H9 (cell line): ENCODE results near the gene AGAP3. TPM values are rescaled to one million over a fixed set of nuclear protein-coding genes. Genes with fewer than 3 reads are reported as not detected.

ENCODE experiments used
- DNase-seq: peaks from one replicate; pipeline ENCODE4 v3.0.0-alpha.2; 2017
- H2AFZ ChIP-seq: one replicate; pipeline ENCODE4 v1.6.1; 2013; ENCODE audit warnings: mild to moderate bottlenecking, low read length, control low read depth, moderate library complexity
- H2AK5ac ChIP-seq: 2 replicates; pipeline ENCODE4 v1.6.1; 2013; ENCODE audit warnings: low read length, control low read depth, mixed read lengths; ENCODE audit not compliant: insufficient read length
- H2BK120ac ChIP-seq: one replicate; pipeline ENCODE4 v1.6.1; 2013; ENCODE audit warnings: low read depth, mild to moderate bottlenecking, low read length, control low read depth, inconsistent platforms; ENCODE audit not compliant: poor library complexity, severe bottlenecking
- H2BK12ac ChIP-seq: 2 replicates; pipeline ENCODE4 v1.6.1; 2013; ENCODE audit warnings: low read length, control low read depth, mixed read lengths, low read depth; ENCODE audit not compliant: insufficient read length
- H2BK15ac ChIP-seq: 2 replicates; pipeline ENCODE4 v1.6.1; 2013; ENCODE audit warnings: low read depth, low read length, control low read depth
- H2BK20ac ChIP-seq: one replicate; pipeline ENCODE4 v1.6.1; 2013; ENCODE audit warnings: low read depth, mild to moderate bottlenecking, low read length, control low read depth, inconsistent platforms; ENCODE audit not compliant: poor library complexity, severe bottlenecking
- H2BK5ac ChIP-seq: 2 replicates; pipeline ENCODE4 v1.6.1; 2013; ENCODE audit warnings: low read length, control low read depth, mixed read lengths; ENCODE audit not compliant: insufficient read length
- H3K14ac ChIP-seq: 2 replicates; pipeline ENCODE4 v1.6.1; 2013; ENCODE audit warnings: low read length, control low read depth; ENCODE audit not compliant: insufficient read depth
- H3K18ac ChIP-seq: 2 replicates; pipeline ENCODE4 v1.6.1; 2013; ENCODE audit warnings: low read depth, mild to moderate bottlenecking, mixed read lengths, low read length, control low read depth; ENCODE audit not compliant: insufficient read length
- H3K23ac ChIP-seq: 2 replicates; pipeline ENCODE4 v1.6.1; 2013; ENCODE audit warnings: low read length, control low read depth, mixed read lengths, low read depth; ENCODE audit not compliant: insufficient read length
- H3K23me2 ChIP-seq: 2 replicates; pipeline ENCODE4 v1.6.1; 2013; ENCODE audit warnings: low read depth, mild to moderate bottlenecking, mixed read lengths, low read length, control low read depth; ENCODE audit not compliant: insufficient read length, poor library complexity, severe bottlenecking
- H3K27ac ChIP-seq: 2 replicates; pipeline ENCODE4 v1.5.1; 2013; ENCODE audit warnings: low read length, control low read depth, mixed read lengths, low read depth; ENCODE audit not compliant: insufficient read length
- H3K27me3 ChIP-seq: 2 replicates; pipeline ENCODE4 v1.6.1; 2013; ENCODE audit warnings: low read length, control low read depth, inconsistent platforms; ENCODE audit not compliant: insufficient read depth
- H3K4ac ChIP-seq: 2 replicates; pipeline ENCODE4 v1.6.1; 2013; ENCODE audit warnings: low read depth, mild to moderate bottlenecking, control low read depth, inconsistent platforms, low read length, moderate library complexity
- H3K4me1 ChIP-seq: 2 replicates; pipeline ENCODE4 v1.6.1; 2013; ENCODE audit warnings: low read length, control low read depth, inconsistent platforms; ENCODE audit not compliant: insufficient read depth
- H3K4me2 ChIP-seq: 2 replicates; pipeline ENCODE4 v1.6.1; 2013; ENCODE audit warnings: low read length, control low read depth, mixed read lengths; ENCODE audit not compliant: insufficient read length, insufficient read depth
- H3K56ac ChIP-seq: 2 replicates; pipeline ENCODE4 v1.6.1; 2013; ENCODE audit warnings: low read depth, mild to moderate bottlenecking, mixed read lengths, low read length, control low read depth; ENCODE audit not compliant: insufficient read length
- H3K79me1 ChIP-seq: 2 replicates; pipeline ENCODE4 v1.6.1; 2013; ENCODE audit warnings: low read depth, mild to moderate bottlenecking, moderate library complexity, low read length, control low read depth, inconsistent platforms; ENCODE audit not compliant: insufficient read depth, poor library complexity, severe bottlenecking
- H3K79me2 ChIP-seq: 2 replicates; pipeline ENCODE4 v1.6.1; 2013; ENCODE audit warnings: low read length, control low read depth, inconsistent platforms; ENCODE audit not compliant: insufficient read depth
- H3K9ac ChIP-seq: 2 replicates; pipeline ENCODE4 v1.6.1; 2013; ENCODE audit warnings: low read length, control low read depth, mixed read lengths; ENCODE audit not compliant: insufficient read length; ENCODE audit errors: extremely low read depth
- H3K9me3 ChIP-seq: one replicate; pipeline ENCODE4 v1.6.1; 2013; ENCODE audit warnings: low read depth, low read length, inconsistent platforms; ENCODE audit not compliant: control insufficient read depth
- H3T11ph ChIP-seq: one replicate; pipeline ENCODE4 v1.6.1; 2013; ENCODE audit warnings: mild to moderate bottlenecking, low read length, control low read depth, inconsistent platforms
- H4K20me1 ChIP-seq: one replicate; pipeline ENCODE4 v1.6.1; 2013; ENCODE audit not compliant: control insufficient read depth, insufficient read length, insufficient read depth
- H4K5ac ChIP-seq: 2 replicates; pipeline ENCODE4 v1.6.1; 2013; ENCODE audit warnings: low read depth, mild to moderate bottlenecking, mixed read lengths, low read length, control low read depth; ENCODE audit not compliant: insufficient read length
- H4K8ac ChIP-seq: replicated peaks from 2 replicates; pipeline ENCODE4 v1.6.1; 2013; ENCODE audit warnings: low read length, control low read depth, mixed read lengths, low read depth; ENCODE audit not compliant: insufficient read length
- H4K91ac ChIP-seq: 2 replicates; pipeline ENCODE4 v1.6.1; 2013; ENCODE audit warnings: low read depth, mild to moderate bottlenecking, moderate library complexity, mixed read lengths, low read length, control low read depth; ENCODE audit not compliant: insufficient read length
- H3K27ac Mint-ChIP-seq, 3 experiments: 2 replicates in 2 of 3; 3 replicates in 1 of 3; pipeline ENCODE4 v1.8.0; 2020 to 2021; ENCODE audit warnings: mixed read lengths in 3 of 3, mild to moderate bottlenecking in 1 of 3, moderate library complexity in 1 of 3
- H3K27me3 Mint-ChIP-seq: 2 replicates; pipeline ENCODE4 v1.8.0; 2021; ENCODE audit warnings: low read depth, mild to moderate bottlenecking, moderate library complexity, mixed read lengths
- H3K36me3 Mint-ChIP-seq, 3 experiments: 2 replicates in 2 of 3; 3 replicates in 1 of 3; pipeline ENCODE4 v1.8.0; 2020 to 2021; ENCODE audit warnings: low read depth in 3 of 3, mixed read lengths in 3 of 3; ENCODE audit not compliant: insufficient read depth in 1 of 3
- H3K4me1 Mint-ChIP-seq, 2 experiments: 2 replicates each; pipeline ENCODE4 v1.8.0; 2020; ENCODE audit warnings: mixed read lengths in 2 of 2
- H3K4me3 Mint-ChIP-seq, 2 experiments: 2 replicates in 1 of 2; 3 replicates in 1 of 2; pipeline ENCODE4 v1.8.0; 2020 to 2021; ENCODE audit warnings: mild to moderate bottlenecking in 2 of 2, mixed read lengths in 2 of 2, moderate library complexity in 1 of 2
- H3K9me3 Mint-ChIP-seq, 2 experiments: 2 replicates in 1 of 2; 3 replicates in 1 of 2; pipeline ENCODE4 v1.8.0; 2020; ENCODE audit warnings: mild to moderate bottlenecking in 2 of 2, mixed read lengths in 2 of 2, moderate library complexity in 1 of 2
- WGBS: extraction: QIAGEN DNeasy Blood & Tissue Kit; methylation state at CpG from one replicate; pipeline ENCODE4 v1.1.7; 2013; ENCODE audit warnings: missing lambda C conversion rate, low lambda C conversion rate, mixed read lengths; ENCODE audit not compliant: insufficient read length; ENCODE audit errors: extremely low coverage; 5-methylcytosine and 5-hydroxymethylcytosine counted together
- total RNA-seq: library from RNA; stranded (reverse); gene quantifications from 2 replicates; pipeline ENCODE4 v1.2.1, GENCODE V29; 2021
- TF ChIP-seq, protein P1 (sequence below): fragments of 200-600 bp; sonication (generic); conservative IDR thresholded peaks from 3 replicates; pipeline ENCODE4 v1.8.0; 2021; ENCODE audit warnings: antibody characterized with exemption, mild to moderate bottlenecking

The AGAP3 gene
- total RNA-seq, 1 experiment from 2014 or later: 97.7 TPM

DNA sequence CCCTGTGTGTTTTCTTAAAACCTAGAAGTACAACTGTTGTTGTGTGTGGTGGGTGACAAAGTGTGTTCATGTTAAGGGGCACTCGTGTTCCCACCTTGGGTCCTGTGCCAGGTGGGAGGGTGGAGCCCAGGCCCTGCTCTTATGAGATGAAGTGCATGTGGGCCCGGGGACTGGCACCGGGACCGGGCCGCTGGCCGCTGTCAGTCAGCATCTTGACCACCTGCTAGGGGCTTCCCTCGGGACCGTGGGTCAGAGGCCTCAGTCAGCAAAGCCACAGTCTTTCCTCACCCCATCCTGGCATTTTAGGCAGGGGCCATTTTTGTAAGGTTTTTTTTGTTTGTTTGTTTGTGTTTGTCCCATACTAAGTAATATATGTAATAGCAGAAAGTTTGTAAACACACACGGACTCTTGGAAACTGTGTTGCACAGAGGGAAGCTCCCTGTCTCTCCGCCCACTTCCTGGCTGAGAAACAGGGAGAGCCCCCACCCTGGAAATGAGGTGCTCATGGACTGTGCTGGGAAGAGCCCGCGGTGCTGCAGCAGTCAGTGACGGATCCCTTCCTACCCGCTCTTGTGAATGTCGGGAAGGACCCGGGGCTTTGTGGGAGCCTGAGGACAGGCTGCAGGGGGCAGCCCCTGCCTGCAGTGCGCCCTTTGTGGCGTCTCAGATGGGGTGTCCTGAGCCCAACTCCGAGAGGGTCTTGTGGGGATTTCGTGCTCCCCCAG lies 13.4 kb downstream of the AGAP3 start:
- peaks cover 21 to 35% of the 10 kb centered on the region in 2 experiments for H3K4me1 Mint-ChIP-seq

More for the DNA sequence above, 13.4 kb downstream of the AGAP3 start:
- no peak for DNase-seq
- TF ChIP-seq, protein P1, sequence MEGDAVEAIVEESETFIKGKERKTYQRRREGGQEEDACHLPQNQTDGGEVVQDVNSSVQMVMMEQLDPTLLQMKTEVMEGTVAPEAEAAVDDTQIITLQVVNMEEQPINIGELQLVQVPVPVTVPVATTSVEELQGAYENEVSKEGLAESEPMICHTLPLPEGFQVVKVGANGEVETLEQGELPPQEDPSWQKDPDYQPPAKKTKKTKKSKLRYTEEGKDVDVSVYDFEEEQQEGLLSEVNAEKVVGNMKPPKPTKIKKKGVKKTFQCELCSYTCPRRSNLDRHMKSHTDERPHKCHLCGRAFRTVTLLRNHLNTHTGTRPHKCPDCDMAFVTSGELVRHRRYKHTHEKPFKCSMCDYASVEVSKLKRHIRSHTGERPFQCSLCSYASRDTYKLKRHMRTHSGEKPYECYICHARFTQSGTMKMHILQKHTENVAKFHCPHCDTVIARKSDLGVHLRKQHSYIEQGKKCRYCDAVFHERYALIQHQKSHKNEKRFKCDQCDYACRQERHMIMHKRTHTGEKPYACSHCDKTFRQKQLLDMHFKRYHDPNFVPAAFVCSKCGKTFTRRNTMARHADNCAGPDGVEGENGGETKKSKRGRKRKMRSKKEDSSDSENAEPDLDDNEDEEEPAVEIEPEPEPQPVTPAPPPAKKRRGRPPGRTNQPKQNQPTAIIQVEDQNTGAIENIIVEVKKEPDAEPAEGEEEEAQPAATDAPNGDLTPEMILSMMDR: no peak
- no peak overlapping the region for H2BK12ac ChIP-seq
- H4K20me1 ChIP-seq: no peaks in the 10 kb centered on the region
- H3K9me3 ChIP-seq: no peaks in the 10 kb centered on the region
- H2BK20ac ChIP-seq: no peak overlapping the region
- H2BK15ac ChIP-seq: no peak overlapping the region
- no peaks in the 10 kb centered on the region for H3K27me3 ChIP-seq
- H3K4me1 ChIP-seq: peaks cover 13% of the 10 kb centered on the region
- H3K56ac ChIP-seq: no peak overlapping the region
- H3K36me3 Mint-ChIP-seq: peaks cover 0 to 17% (median 7%) of the 10 kb centered on the region in 3 experiments; a peak in 4 of 7 replicates
- no peak overlapping the region for H3K4me3 Mint-ChIP-seq
- no peak overlapping the region for H3K18ac ChIP-seq
- peak overlapping the region in 1 of 3 experiments; percentile 86; a peak in 1 of 7 replicates for H3K27ac Mint-ChIP-seq
- H3K9ac ChIP-seq: no peak overlapping the region
- no peak overlapping the region for H3K4ac ChIP-seq
- no peak overlapping the region for H2BK120ac ChIP-seq
- no peak overlapping the region for H3K4me2 ChIP-seq
- H4K91ac ChIP-seq: no peak overlapping the region
- H3K14ac ChIP-seq: 0 out of 2 replicates have a peak overlapping the region, but pooled peaks have one; percentile 5
- H4K5ac ChIP-seq: no peak overlapping the region
- peaks cover 7% of the 10 kb centered on the region for H3K79me1 ChIP-seq
- H3K23me2 ChIP-seq: peaks cover 3% of the 10 kb centered on the region
- H2BK5ac ChIP-seq: no peak overlapping the region
- WGBS: no CpG with 5 or more reads among the region's 20 CpGs
- H3K23ac ChIP-seq: no peak overlapping the region
- H2AK5ac ChIP-seq: no peak overlapping the region
- no peak overlapping the region for H2AFZ ChIP-seq
- no peaks in the 10 kb centered on the region for H3K9me3 Mint-ChIP-seq
- H3K27me3 Mint-ChIP-seq: no peaks in the 10 kb centered on the region; the same call in 1 of the 2 replicates
- H3T11ph ChIP-seq: no peak overlapping the region
- no peak overlapping the region for H4K8ac ChIP-seq
- peaks cover 13% of the 10 kb centered on the region; the same call in 1 of the 2 replicates for H3K79me2 ChIP-seq
- no peak overlapping the region for H3K27ac ChIP-seq
